Activated CD4-positive, alpha-beta memory T cell treated with anti-CD3 and anti-CD28 coated beads for 36 hours (primary cell): Measurements from ENCODE around the gene LRRC57. TPM values are rescaled to one million over a fixed set of nuclear protein-coding genes. Genes with fewer than 3 reads are reported as not detected.
A peak's percentile ranks its signal among the peaks of the same experiment; 100 is the strongest.

Source experiments
- CTCF ChIA-PET: fragments of 350-600 bp; sonication (Branson Sonifier 250); formaldehyde crosslinking; loops from one replicate; lab custom pipeline; 2021; ENCODE audit warnings: antibody characterized with exemption, inconsistent platforms; lab: Charles Lee
- POLR2A ChIA-PET: fragments of 350-600 bp; sonication (Branson Sonifier 250); formaldehyde crosslinking; loops from one replicate; lab custom pipeline; 2021; ENCODE audit warnings: antibody characterized with exemption; lab: Charles Lee
- DNase-seq: peaks from one replicate; pipeline ENCODE4 v3.0.0-alpha.2; 2020
- H3K27ac Mint-ChIP-seq: one replicate; pipeline ENCODE4 v1.8.0; 2021; ENCODE audit warnings: mixed read lengths
- H3K27me3 Mint-ChIP-seq: one replicate; pipeline ENCODE4 v1.8.0; 2021; ENCODE audit warnings: mixed read lengths
- H3K36me3 Mint-ChIP-seq: one replicate; pipeline ENCODE4 v1.8.0; 2021; ENCODE audit warnings: mixed read lengths
- H3K4me1 Mint-ChIP-seq: one replicate; pipeline ENCODE4 v1.8.0; 2021; ENCODE audit warnings: low read depth, mixed read lengths
- H3K4me3 Mint-ChIP-seq: one replicate; pipeline ENCODE4 v1.8.0; 2021; ENCODE audit warnings: mild to moderate bottlenecking, mixed read lengths
- H3K9me3 Mint-ChIP-seq: one replicate; pipeline ENCODE4 v1.8.0; 2021; ENCODE audit warnings: mixed read lengths
- intact Hi-C: fragments of 100-400 bp; cut with micrococcal nuclease; formaldehyde crosslinking; loops from one replicate; pipeline ENCODE4 v1.15.1; 2023
- total RNA-seq, 2 experiments: library from RNA; stranded (reverse); gene quantifications; one replicate each; pipeline ENCODE4 v1.2.3, GENCODE V29; 2021

The LRRC57 gene
- total RNA-seq, 2 experiments from 2014 or later = 15.7 to 17.2 TPM

DNA sequence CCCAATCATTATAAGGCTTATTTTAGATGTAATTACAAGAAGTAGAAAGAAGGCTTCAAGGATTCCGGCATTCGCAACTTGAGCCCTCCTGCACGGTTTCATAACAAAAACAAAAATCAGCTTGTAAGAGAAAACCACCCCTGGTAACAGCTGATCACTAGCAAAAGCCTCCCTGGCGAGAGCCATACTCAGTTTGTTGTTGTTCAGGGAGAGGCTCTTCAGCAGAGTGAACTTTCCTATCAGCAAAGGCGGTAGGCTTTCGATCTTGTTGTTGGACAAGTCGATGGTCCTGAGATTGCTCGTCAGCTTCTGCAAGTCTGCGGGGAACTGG is 710 bp downstream of the LRRC57 start:
- Mint-ChIP-seq H3K27ac (peak overlapping the region; percentile 89), H3K4me3 (peak overlapping the region; percentile 95), H3K4me1 (peaks cover 56% of the 10 kb centered on the region), H3K9me3 (no peaks in the 10 kb centered on the region), H3K36me3 (peaks cover 28% of the 10 kb centered on the region), H3K27me3 (no peaks in the 10 kb centered on the region)
- no peak for DNase-seq
- POLR2A ChIA-PET = interaction anchor here (0.7 to 2.1 kb wide), 4 partner anchors 26 to 188 kb away, joined by 3 to 10 read pairs (median 6); partner anchors contain the start of genes SNAP23 and STARD9
- intact Hi-C loops = loop anchor here (1.0 to 2.0 kb wide), 3 partner anchors 27 to 102 kb away; partner anchors contain the start of genes STARD9 and ZNF106
- CTCF ChIA-PET = interaction anchor here (1.3 kb wide), 1 partner anchor 27 kb away, joined by 4 read pairs; the partner anchor contains the start of gene STARD9

GRCh38 chr15:42544853-42545629 is 3.6 kb downstream of the LRRC57 start:
- intact Hi-C loops = no loop called here
- no peak overlapping the region for H3K4me3 Mint-ChIP-seq
- H3K27ac Mint-ChIP-seq = no peak overlapping the region

DNA sequence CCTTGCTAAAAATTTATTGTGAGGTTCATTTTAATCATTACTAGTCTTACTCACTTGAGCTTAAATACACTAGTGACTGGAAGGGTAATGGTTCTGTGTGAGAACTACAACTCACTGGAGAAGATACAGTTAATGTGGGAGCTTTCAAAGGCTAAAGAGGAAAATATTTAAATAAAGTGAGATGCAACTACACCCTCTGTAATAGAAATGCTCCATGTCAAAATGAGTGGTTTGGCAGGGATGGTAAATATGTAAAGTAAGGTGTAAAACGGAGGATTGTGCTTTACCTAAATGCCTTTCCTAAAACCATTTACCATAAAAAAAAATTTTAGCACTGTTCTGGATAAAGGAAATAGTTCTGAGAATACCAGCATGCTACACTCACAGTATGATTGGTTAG is 15.3 kb downstream of the LRRC57 start:
- H3K4me1 Mint-ChIP-seq = no peaks in the 10 kb centered on the region
- no peaks in the 10 kb centered on the region for H3K9me3 Mint-ChIP-seq
- H3K4me3 Mint-ChIP-seq = no peak overlapping the region
- no peaks in the 10 kb centered on the region for H3K27me3 Mint-ChIP-seq
- no peak for DNase-seq
- peaks cover 28% of the 10 kb centered on the region for H3K36me3 Mint-ChIP-seq
- POLR2A ChIA-PET = no interaction called here
- intact Hi-C loops = no loop called here
- no peak overlapping the region for H3K27ac Mint-ChIP-seq
- CTCF ChIA-PET = no interaction called here

More at GRCh38 chr15:42544853-42545629, 3.6 kb downstream of the LRRC57 start:
- Mint-ChIP-seq H3K27me3 (no peaks in the 10 kb centered on the region), H3K9me3 (no peaks in the 10 kb centered on the region), H3K36me3 (peaks cover 34% of the 10 kb centered on the region), H3K4me1 (peaks cover 40% of the 10 kb centered on the region)
- ChIA-PET POLR2A (no interaction called here), CTCF (no interaction called here)
- no peak for DNase-seq

GRCh38 chr15:42528970-42529369 is 19.6 kb downstream of the LRRC57 start:
- H3K4me3 Mint-ChIP-seq = no peak overlapping the region
- H3K27me3 Mint-ChIP-seq = no peaks in the 10 kb centered on the region
- no peaks in the 10 kb centered on the region for H3K4me1 Mint-ChIP-seq
- peaks cover 12% of the 10 kb centered on the region for H3K36me3 Mint-ChIP-seq
- no peak for DNase-seq
- ChIA-PET CTCF (no interaction called here), POLR2A (no interaction called here)
- no peak overlapping the region for H3K27ac Mint-ChIP-seq
- no peaks in the 10 kb centered on the region for H3K9me3 Mint-ChIP-seq
- intact Hi-C loops = no loop called here

GRCh38 chr15:42523331-42523730 is 25.3 kb downstream of the LRRC57 start:
- ChIA-PET CTCF (no interaction called here), POLR2A (no interaction called here)
- no peaks in the 10 kb centered on the region for H3K4me1 Mint-ChIP-seq
- H3K9me3 Mint-ChIP-seq = no peaks in the 10 kb centered on the region
- no peak for DNase-seq
- no peak overlapping the region for H3K4me3 Mint-ChIP-seq
- H3K36me3 Mint-ChIP-seq = peaks cover 5% of the 10 kb centered on the region
- no peaks in the 10 kb centered on the region for H3K27me3 Mint-ChIP-seq
- H3K27ac Mint-ChIP-seq = no peak overlapping the region
- intact Hi-C loops = no loop called here

GRCh38 chr15:42511007-42511391 is 37.6 kb downstream of the LRRC57 start:
- peaks cover 16% of the 10 kb centered on the region for H3K36me3 Mint-ChIP-seq
- H3K27ac Mint-ChIP-seq = no peak overlapping the region
- H3K4me3 Mint-ChIP-seq = no peak overlapping the region
- no peaks in the 10 kb centered on the region for H3K9me3 Mint-ChIP-seq
- intact Hi-C loops = no loop called here
- ChIA-PET POLR2A (no interaction called here), CTCF (no interaction called here)
- no peak for DNase-seq
- H3K4me1 Mint-ChIP-seq = no peaks in the 10 kb centered on the region
- H3K27me3 Mint-ChIP-seq = no peaks in the 10 kb centered on the region

DNA sequence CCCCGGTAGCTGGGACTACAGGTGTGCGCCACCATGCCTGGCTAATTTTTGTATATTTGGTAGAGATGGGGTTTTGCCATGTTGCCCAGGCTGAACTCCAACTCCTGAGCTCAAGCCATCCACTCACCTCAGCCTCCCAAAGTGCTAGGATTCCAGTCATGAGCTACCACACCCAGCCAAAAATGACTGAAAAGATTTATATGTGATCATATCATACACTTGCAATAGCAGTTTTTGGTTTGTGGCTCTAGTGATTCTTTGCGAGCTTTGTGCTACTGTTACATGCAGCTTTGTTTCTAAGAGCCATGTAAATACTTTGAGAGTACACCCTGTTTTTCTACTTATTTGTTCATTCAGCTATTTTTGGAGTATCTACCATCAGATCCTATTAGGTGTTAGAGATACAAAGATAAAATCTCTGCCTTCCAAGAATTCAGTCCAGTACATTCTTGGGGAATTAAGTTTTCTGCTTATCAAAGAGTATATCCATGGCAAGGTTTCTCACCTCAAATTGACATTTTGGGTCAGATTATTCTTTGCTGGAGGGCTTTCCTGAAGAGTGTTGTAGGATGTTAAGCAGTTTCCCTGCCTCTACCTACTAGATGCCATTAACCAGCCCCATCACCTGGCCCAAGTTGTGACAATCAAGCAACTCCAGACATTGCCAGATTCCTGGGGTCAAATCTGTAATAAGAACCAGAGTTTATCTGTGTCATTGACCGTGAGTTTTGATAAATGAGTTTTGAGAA is 38.2 kb downstream of the LRRC57 start:
- Mint-ChIP-seq H3K36me3 (peaks cover 12% of the 10 kb centered on the region), H3K27me3 (no peaks in the 10 kb centered on the region), H3K9me3 (no peaks in the 10 kb centered on the region), H3K27ac (no peak overlapping the region), H3K4me1 (no peaks in the 10 kb centered on the region), H3K4me3 (no peak overlapping the region)
- CTCF ChIA-PET = no interaction called here
- no peak for DNase-seq
- intact Hi-C loops = no loop called here
- POLR2A ChIA-PET = no interaction called here

- DNase-seq = no peak
- Mint-ChIP-seq H3K27ac (no peak overlapping the region), H3K4me1 (no peaks in the 10 kb centered on the region), H3K27me3 (no peaks in the 10 kb centered on the region), H3K36me3 (peaks cover 4% of the 10 kb centered on the region), H3K4me3 (no peak overlapping the region), H3K9me3 (no peaks in the 10 kb centered on the region)
- intact Hi-C loops = no loop called here
- ChIA-PET CTCF (interaction anchor here (0.9 kb wide), 1 partner anchor 24 kb away, joined by 3 read pairs; no protein-coding TSS in a partner anchor), POLR2A (no interaction called here)
These were observed 40.3 kb downstream of the LRRC57 start for GRCh38 chr15:42508263-42508690.

GRCh38 chr15:42507514-42507913 is 41.1 kb downstream of the LRRC57 start:
- Mint-ChIP-seq H3K27me3 (no peaks in the 10 kb centered on the region), H3K4me3 (no peak overlapping the region), H3K27ac (no peak overlapping the region), H3K36me3 (no peaks in the 10 kb centered on the region), H3K4me1 (no peaks in the 10 kb centered on the region), H3K9me3 (no peaks in the 10 kb centered on the region)
- CTCF ChIA-PET = no interaction called here
- POLR2A ChIA-PET = no interaction called here
- intact Hi-C loops = no loop called here
- DNase-seq = no peak

- no peaks in the 10 kb centered on the region for H3K36me3 Mint-ChIP-seq
- no peak for DNase-seq
- ChIA-PET CTCF (interaction anchor here (0.5 kb wide), 1 partner anchor 293 kb away, joined by 4 read pairs; no protein-coding TSS in a partner anchor), POLR2A (interaction anchor here (0.6 to 1.4 kb wide), 3 partner anchors 14 to 34 kb away, joined by 3 read pairs; partner anchors contain the start of gene ZNF106)
- intact Hi-C loops = no loop called here
- H3K4me1 Mint-ChIP-seq = peaks cover 10% of the 10 kb centered on the region
- no peak overlapping the region for H3K27ac Mint-ChIP-seq
- H3K4me3 Mint-ChIP-seq = no peak overlapping the region
- no peaks in the 10 kb centered on the region for H3K9me3 Mint-ChIP-seq
- H3K27me3 Mint-ChIP-seq = no peaks in the 10 kb centered on the region
These were observed 44.0 kb downstream of the LRRC57 start for GRCh38 chr15:42504631-42505030.

- CTCF ChIA-PET = no interaction called here
- Mint-ChIP-seq H3K36me3 (no peaks in the 10 kb centered on the region), H3K4me3 (no peak overlapping the region), H3K27ac (no peak overlapping the region), H3K27me3 (no peaks in the 10 kb centered on the region), H3K9me3 (no peaks in the 10 kb centered on the region), H3K4me1 (peaks cover 16% of the 10 kb centered on the region)
- POLR2A ChIA-PET = no interaction called here
- no peak for DNase-seq
- intact Hi-C loops = no loop called here
These were observed 44.8 kb downstream of the LRRC57 start for GRCh38 chr15:42503825-42504224.

- DNase-seq = no peak
- Mint-ChIP-seq H3K4me1 (peaks cover 28% of the 10 kb centered on the region), H3K36me3 (no peaks in the 10 kb centered on the region), H3K27me3 (no peaks in the 10 kb centered on the region), H3K4me3 (no peak overlapping the region), H3K27ac (no peak overlapping the region), H3K9me3 (no peaks in the 10 kb centered on the region)
- intact Hi-C loops = no loop called here
- POLR2A ChIA-PET = no interaction called here
- CTCF ChIA-PET = no interaction called here
These were observed 46.1 kb downstream of the LRRC57 start for GRCh38 chr15:42502477-42502876.
